RWPE1 (cell line): Measurements from ENCODE around the gene BCAS1.

ENCODE experiments used
- CTCF ChIA-PET: fragments of 350-600 bp; sonication (Branson Sonifier 250); formaldehyde crosslinking; extraction: SDS; loops from one replicate; lab custom pipeline; 2021; lab: Yijun Ruan, JAX
- POLR2A ChIA-PET: fragments of 400-600 bp; formaldehyde crosslinking; extraction: SDS; loops from one replicate; lab custom pipeline; 2020; ENCODE audit warnings: antibody characterized with exemption; ENCODE audit not compliant: low non-redundant PET; lab: Yijun Ruan, JAX
- DNase-seq: peaks from one replicate; pipeline ENCODE4 v3.0.0; 2012; ENCODE audit warnings: low spot score
- H3K27ac ChIP-seq: fragments of 450-650 bp; 2 replicates; pipeline ENCODE4 v1.5.1; 2017
- TF ChIP-seq, protein P1 (sequence below): fragments of 450-650 bp; conservative IDR thresholded peaks from 2 replicates; pipeline ENCODE4 v1.5.1; 2017; ENCODE audit warnings: low read depth, mild to moderate bottlenecking

BCAS1 gene

DNA sequence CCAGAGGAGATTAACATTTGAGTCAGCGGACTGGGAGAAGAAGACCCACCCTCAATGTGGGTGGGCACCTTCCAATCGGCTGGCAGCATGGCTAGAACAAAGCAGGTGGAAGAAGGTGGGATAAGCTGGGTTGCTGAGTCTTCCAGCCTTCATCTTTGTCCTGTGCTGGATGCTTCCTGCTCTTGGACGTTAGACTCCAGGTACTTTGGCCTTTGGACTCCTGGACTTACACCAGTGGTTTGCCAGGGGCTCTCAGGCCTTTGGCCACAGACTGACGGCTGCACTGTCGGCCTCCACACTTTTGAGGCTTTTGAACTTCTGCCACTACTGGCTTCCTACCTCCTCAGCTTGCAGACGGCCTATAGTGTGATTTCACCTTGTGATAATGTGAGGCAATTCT is 50.8 kb downstream of the BCAS1 start:
- TF ChIP-seq, protein P1, sequence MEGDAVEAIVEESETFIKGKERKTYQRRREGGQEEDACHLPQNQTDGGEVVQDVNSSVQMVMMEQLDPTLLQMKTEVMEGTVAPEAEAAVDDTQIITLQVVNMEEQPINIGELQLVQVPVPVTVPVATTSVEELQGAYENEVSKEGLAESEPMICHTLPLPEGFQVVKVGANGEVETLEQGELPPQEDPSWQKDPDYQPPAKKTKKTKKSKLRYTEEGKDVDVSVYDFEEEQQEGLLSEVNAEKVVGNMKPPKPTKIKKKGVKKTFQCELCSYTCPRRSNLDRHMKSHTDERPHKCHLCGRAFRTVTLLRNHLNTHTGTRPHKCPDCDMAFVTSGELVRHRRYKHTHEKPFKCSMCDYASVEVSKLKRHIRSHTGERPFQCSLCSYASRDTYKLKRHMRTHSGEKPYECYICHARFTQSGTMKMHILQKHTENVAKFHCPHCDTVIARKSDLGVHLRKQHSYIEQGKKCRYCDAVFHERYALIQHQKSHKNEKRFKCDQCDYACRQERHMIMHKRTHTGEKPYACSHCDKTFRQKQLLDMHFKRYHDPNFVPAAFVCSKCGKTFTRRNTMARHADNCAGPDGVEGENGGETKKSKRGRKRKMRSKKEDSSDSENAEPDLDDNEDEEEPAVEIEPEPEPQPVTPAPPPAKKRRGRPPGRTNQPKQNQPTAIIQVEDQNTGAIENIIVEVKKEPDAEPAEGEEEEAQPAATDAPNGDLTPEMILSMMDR, result no peak
- ChIA-PET CTCF (no interaction called here), POLR2A (no interaction called here)
- DNase-seq, result no peak
- no peak overlapping the region for H3K27ac ChIP-seq

- DNase-seq, result no peak
- no peak overlapping the region for H3K27ac ChIP-seq
- CTCF ChIA-PET, result no interaction called here
- POLR2A ChIA-PET, result no interaction called here
- TF ChIP-seq, protein P1, result no peak
Observed at GRCh38 chr20:54019127-54019526, 51.3 kb downstream of the BCAS1 start.

- H3K27ac ChIP-seq, result no peak overlapping the region
- DNase-seq, result no peak
- POLR2A ChIA-PET, result no interaction called here
- TF ChIP-seq, protein P1, result no peak
- CTCF ChIA-PET, result interaction anchor here (0.6 kb wide), 1 partner anchor 54 kb away, joined by 3 read pairs; no protein-coding TSS in a partner anchor
Observed at GRCh38 chr20:54017846-54018245, 52.5 kb downstream of the BCAS1 start.

- CTCF ChIA-PET, result no interaction called here
- TF ChIP-seq, protein P1, result no peak
- no peak for DNase-seq
- H3K27ac ChIP-seq, result no peak overlapping the region
- POLR2A ChIA-PET, result no interaction called here
Observed at GRCh38 chr20:54015496-54015895, 54.9 kb downstream of the BCAS1 start.

- ChIA-PET CTCF (interaction anchor here (0.6 kb wide), 2 partner anchors 311 to 1751 kb away, joined by 3 read pairs; no protein-coding TSS in a partner anchor), POLR2A (no interaction called here)
- H3K27ac ChIP-seq, result no peak overlapping the region
- DNase-seq, result no peak
- TF ChIP-seq, protein P1, result no peak
Observed at GRCh38 chr20:54014293-54014926, 56.0 kb downstream of the BCAS1 start.

DNA sequence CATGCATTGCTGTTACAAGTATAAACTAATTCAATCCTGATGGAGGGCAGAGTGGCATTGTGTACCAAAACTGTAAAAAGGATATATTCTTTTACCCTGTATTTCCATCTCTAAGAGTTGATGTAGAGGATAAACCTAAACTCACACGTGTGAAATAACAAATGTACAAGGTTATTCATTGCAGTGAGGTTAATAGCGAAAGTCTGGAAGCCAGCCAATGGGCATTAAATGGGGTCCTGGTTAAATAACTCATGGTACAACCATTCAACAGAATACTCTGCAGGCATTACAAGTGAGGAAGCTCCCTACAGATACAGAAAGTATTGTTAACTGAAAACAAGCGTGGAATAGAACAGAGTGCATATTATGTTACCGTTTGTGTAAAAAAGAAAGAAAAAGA is 56.9 kb downstream of the BCAS1 start:
- POLR2A ChIA-PET, result no interaction called here
- TF ChIP-seq, protein P1, result no peak
- DNase-seq, result no peak
- CTCF ChIA-PET, result no interaction called here
- no peak overlapping the region for H3K27ac ChIP-seq
